Tibial nerve (tissue), 4 donors: ENCODE data around the gene NR2F2. TPM values are rescaled to one million over a fixed set of nuclear protein-coding genes. Genes with fewer than 3 reads are reported as not detected.

Experiments
- DNase-seq, 2 donors: peaks; one replicate each; pipeline ENCODE4 v3.0.0-alpha.2; 2019; ENCODE audit warnings: low spot score in 2 of 2
- H3K27ac ChIP-seq, 4 donors: fragments of 200-600 bp; sonication (generic) in 3 of 4; one replicate each; pipeline ENCODE4 v1.5.1; 2017 to 2019; ENCODE audit warnings: mild to moderate bottlenecking in 1 of 4
- H3K27me3 ChIP-seq, 2 donors: fragments of 200-600 bp; sonication (generic) in 1 of 2; one replicate each; pipeline versions ENCODE4 v1.5.1 to v1.6.0; 2017 to 2019
- H3K36me3 ChIP-seq, 3 donors: fragments of 200-600 bp; sonication (generic); one replicate each; pipeline ENCODE4 v1.5.1; 2018 to 2019
- H3K4me1 ChIP-seq, 4 donors: fragments of 200-600 bp; sonication (generic) in 3 of 4; one replicate each; pipeline ENCODE4 v1.5.1; 2017 to 2019
- H3K4me3 ChIP-seq, 4 donors: fragments of 200-600 bp; sonication (generic) in 3 of 4; one replicate each; pipeline ENCODE4 v1.5.1; 2017 to 2019; ENCODE audit warnings: mild to moderate bottlenecking in 1 of 4, moderate library complexity in 1 of 4
- H3K9me3 ChIP-seq, 4 donors: fragments of 200-600 bp; sonication (generic) in 3 of 4; one replicate each; pipeline ENCODE4 v1.5.1; 2017 to 2019
- EP300 ChIP-seq, 2 donors: sonication (generic); formaldehyde crosslinking; IDR thresholded peaks; one replicate each; pipeline ENCODE4 v1.6.1; 2017; ENCODE audit warnings: antibody characterized with exemption in 2 of 2, mild to moderate bottlenecking in 1 of 2
- POLR2A ChIP-seq, 2 donors: fragments of 450-650 bp; IDR thresholded peaks; one replicate each; pipeline ENCODE4 v1.6.1; 2017; ENCODE audit warnings: antibody characterized with exemption in 2 of 2, mild to moderate bottlenecking in 2 of 2, moderate library complexity in 2 of 2
- WGBS, 2 donors: methylation state at CpG; one replicate each; pipeline ENCODE4 v1.1.5; 2018; 5-methylcytosine and 5-hydroxymethylcytosine counted together
- total RNA-seq, 4 donors: library from RNA; depleted of rRNA; stranded (reverse); fragments of >200 nt; gene quantifications; one replicate each; pipeline ENCODE4 v1.1.0, GENCODE V29; 2016
- TF ChIP-seq, protein P1 (sequence below), 5 experiments: fragments of 200-600 bp in 3 of 5; fragments of 450-650 bp in 2 of 5; sonication (generic) in 3 of 5; IDR thresholded peaks; one replicate each; pipeline ENCODE4 v1.5.1; 2016 to 2019; ENCODE audit warnings: antibody characterized with exemption in 5 of 5, mild to moderate bottlenecking in 3 of 5, moderate library complexity in 2 of 5

NR2F2 gene
- total RNA-seq, 4 donors from 2014 or later: 70.8 to 129 (median 124) TPM

- peaks cover 0 to 12% (median 0%) of the 10 kb centered on the region in 3 donors for H3K36me3 ChIP-seq
- no peaks in the 10 kb centered on the region for H3K27me3 ChIP-seq
- peaks cover 0 to 7% (median 0%) of the 10 kb centered on the region in 4 donors for H3K9me3 ChIP-seq
- no peaks in the 10 kb centered on the region for H3K4me1 ChIP-seq
- H3K4me3 ChIP-seq: no peak overlapping the region
- no peak overlapping the region for H3K27ac ChIP-seq
- no peak for DNase-seq
- 65 to 92% methylated on average over 4 of the region's 4 CpGs for WGBS, 2 donors
- TF ChIP-seq POLR2A (IDR thresholded peaks at IDR 0.05) (no peak), EP300 (IDR thresholded peaks at IDR 0.05) (no peak)
- TF ChIP-seq, protein P1, sequence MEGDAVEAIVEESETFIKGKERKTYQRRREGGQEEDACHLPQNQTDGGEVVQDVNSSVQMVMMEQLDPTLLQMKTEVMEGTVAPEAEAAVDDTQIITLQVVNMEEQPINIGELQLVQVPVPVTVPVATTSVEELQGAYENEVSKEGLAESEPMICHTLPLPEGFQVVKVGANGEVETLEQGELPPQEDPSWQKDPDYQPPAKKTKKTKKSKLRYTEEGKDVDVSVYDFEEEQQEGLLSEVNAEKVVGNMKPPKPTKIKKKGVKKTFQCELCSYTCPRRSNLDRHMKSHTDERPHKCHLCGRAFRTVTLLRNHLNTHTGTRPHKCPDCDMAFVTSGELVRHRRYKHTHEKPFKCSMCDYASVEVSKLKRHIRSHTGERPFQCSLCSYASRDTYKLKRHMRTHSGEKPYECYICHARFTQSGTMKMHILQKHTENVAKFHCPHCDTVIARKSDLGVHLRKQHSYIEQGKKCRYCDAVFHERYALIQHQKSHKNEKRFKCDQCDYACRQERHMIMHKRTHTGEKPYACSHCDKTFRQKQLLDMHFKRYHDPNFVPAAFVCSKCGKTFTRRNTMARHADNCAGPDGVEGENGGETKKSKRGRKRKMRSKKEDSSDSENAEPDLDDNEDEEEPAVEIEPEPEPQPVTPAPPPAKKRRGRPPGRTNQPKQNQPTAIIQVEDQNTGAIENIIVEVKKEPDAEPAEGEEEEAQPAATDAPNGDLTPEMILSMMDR (IDR thresholded peaks at IDR 0.05): no peak
Measured at GRCh38 chr15:96293441-96293840, 37.1 kb upstream of the NR2F2 start.

DNA sequence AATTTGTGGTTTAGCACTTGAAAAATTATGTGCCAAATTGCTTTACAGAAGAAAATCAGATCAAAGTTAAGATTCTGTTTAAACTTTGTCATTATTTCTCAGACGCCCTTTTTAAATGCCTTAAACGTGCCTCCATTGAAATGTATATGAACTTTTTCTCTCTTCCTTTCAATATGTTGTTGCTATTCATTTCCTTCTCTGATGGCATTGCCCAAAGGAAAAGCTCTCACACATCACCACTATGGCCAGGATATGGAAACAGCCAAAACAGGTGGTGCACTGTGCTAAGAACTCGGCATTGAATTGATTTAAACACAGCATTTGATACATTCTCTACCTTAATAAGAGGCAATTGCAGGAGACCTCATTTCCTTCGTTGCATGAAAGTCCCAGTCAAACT lies 35.7 kb upstream of the NR2F2 start:
- H3K9me3 ChIP-seq: peaks cover 0 to 12% (median 0%) of the 10 kb centered on the region in 4 donors
- no peaks in the 10 kb centered on the region for H3K27me3 ChIP-seq
- WGBS, 2 donors: 78 to 82% methylated on average over 4 of the region's 4 CpGs
- H3K36me3 ChIP-seq: peaks cover 0 to 14% (median 0%) of the 10 kb centered on the region in 3 donors
- TF ChIP-seq, protein P1 (IDR thresholded peaks at IDR 0.05): no peak
- TF ChIP-seq POLR2A (IDR thresholded peaks at IDR 0.05) (no peak), EP300 (IDR thresholded peaks at IDR 0.05) (no peak)
- DNase-seq: no peak
- H3K4me1 ChIP-seq: peaks cover 0 to 4% (median 0%) of the 10 kb centered on the region in 4 donors
- H3K4me3 ChIP-seq: no peak overlapping the region
- H3K27ac ChIP-seq: no peak overlapping the region

- TF ChIP-seq, protein P1 (IDR thresholded peaks at IDR 0.05): no peak
- TF ChIP-seq EP300 (IDR thresholded peaks at IDR 0.05) (no peak), POLR2A (IDR thresholded peaks at IDR 0.05) (no peak)
- Histone ChIP-seq H3K4me3 (no peak overlapping the region), H3K27me3 (no peaks in the 10 kb centered on the region), H3K27ac (no peak overlapping the region), H3K36me3 (peaks cover 0 to 9% (median 0%) of the 10 kb centered on the region in 3 donors), H3K4me1 (peaks cover 0 to 15% (median 0%) of the 10 kb centered on the region in 4 donors), H3K9me3 (peaks cover 0 to 12% (median 0%) of the 10 kb centered on the region in 4 donors)
- 90 to 92% methylated on average over 9 of the region's 9 CpGs for WGBS, 2 donors
- DNase-seq: no peak
Measured at GRCh38 chr15:96296264-96296663, 34.2 kb upstream of the NR2F2 start.

- H3K27ac ChIP-seq: no peak overlapping the region
- TF ChIP-seq EP300 (IDR thresholded peaks at IDR 0.05): no peak
- no peak for TF ChIP-seq POLR2A (IDR thresholded peaks at IDR 0.05)
- TF ChIP-seq, protein P1 (IDR thresholded peaks at IDR 0.05): no peak
- H3K36me3 ChIP-seq: peaks cover 0 to 9% (median 0%) of the 10 kb centered on the region in 3 donors
- peaks cover 0 to 12% (median 0%) of the 10 kb centered on the region in 4 donors for H3K9me3 ChIP-seq
- 95 to 96% methylated on average over 4 of the region's 4 CpGs for WGBS, 2 donors
- no peak for DNase-seq
- peaks cover 0 to 21% (median 0%) of the 10 kb centered on the region in 4 donors for H3K4me1 ChIP-seq
- no peaks in the 10 kb centered on the region for H3K27me3 ChIP-seq
- H3K4me3 ChIP-seq: no peak overlapping the region
Measured at GRCh38 chr15:96297783-96298182, 32.7 kb upstream of the NR2F2 start.

GRCh38 chr15:96298217-96298616 lies 32.3 kb upstream of the NR2F2 start:
- 96 to 98% methylated on average over 2 of the region's 2 CpGs for WGBS, 2 donors
- no peak for DNase-seq
- TF ChIP-seq EP300 (IDR thresholded peaks at IDR 0.05) (no peak), POLR2A (IDR thresholded peaks at IDR 0.05) (no peak)
- TF ChIP-seq, protein P1 (IDR thresholded peaks at IDR 0.05): no peak

More at GRCh38 chr15:96298217-96298616, 32.3 kb upstream of the NR2F2 start:
- peaks cover 0 to 12% (median 0%) of the 10 kb centered on the region in 4 donors for H3K9me3 ChIP-seq
- no peaks in the 10 kb centered on the region for H3K27me3 ChIP-seq
- H3K27ac ChIP-seq: no peak overlapping the region
- H3K4me3 ChIP-seq: no peak overlapping the region
- H3K36me3 ChIP-seq: peaks cover 0 to 9% (median 0%) of the 10 kb centered on the region in 3 donors
- peaks cover 0 to 21% (median 0%) of the 10 kb centered on the region in 4 donors for H3K4me1 ChIP-seq
